ENCODE measurements around the gene ZRANB3.

GRCh38 chr2:135179689-135180088, 351.3 kb downstream of the ZRANB3 start:
- TF ChIP-seq CTCF (IDR thresholded peaks at IDR 0.05; ENCODE audit: low read depth, low read length) (no peak), EZH2phosphoT487 (IDR thresholded peaks at IDR 0.05; ENCODE audit: low read depth) (no peak)

Data from OCI-LY3 (cell line).